PC-3 (cell line): ENCODE data around the gene UBE2D4. TPM values are rescaled to one million over a fixed set of nuclear protein-coding genes. Genes with fewer than 3 reads are reported as not detected.
"Not testable (repeated sequence)": the region's sequence is repeated elsewhere in the genome, so short reads cannot be mapped to it uniquely, and the experiment has no call there.

Source experiments
- ATAC-seq: fragments of 200-7000 bp; cut with Tn5 transposase; 2 replicates; pipeline ENCODE4 v1.9.1; 2020; ENCODE audit warnings: mild to moderate bottlenecking, moderate library complexity
- BruUV-seq: library from RNA; stranded (reverse); fragments of 400-500 nt; replicated peaks from 2 replicates; lab custom pipeline; 2021; lab: Mats Ljungman, UMichigan
- CTCF ChIA-PET: fragments of 300-600 bp; sonication (Branson Sonifier 250); formaldehyde crosslinking; loops from one replicate; lab custom pipeline; 2022; ENCODE audit warnings: antibody characterized with exemption; lab: Charles Lee
- POLR2A ChIA-PET: fragments of 300-600 bp; sonication (Branson Sonifier 250); formaldehyde crosslinking; loops from one replicate; lab custom pipeline; 2022; ENCODE audit warnings: antibody characterized with exemption; ENCODE audit not compliant: unreplicated experiment; lab: Charles Lee
- DNase-seq: peaks from one replicate; pipeline ENCODE4 v3.0.0-alpha.2; 2015
- H2AFZ ChIP-seq: fragments of 300-600 bp; sonication (generic); 2 replicates; pipeline ENCODE4 v1.6.0; 2016; ENCODE audit warnings: antibody characterized with exemption, low read length
- H3F3A ChIP-seq: fragments of 300-600 bp; sonication (generic); one replicate; pipeline ENCODE4 v1.6.0; 2017; ENCODE audit warnings: antibody characterized with exemption, low read length, control low read depth, mild to moderate bottlenecking; ENCODE audit not compliant: unreplicated experiment
- H3K27ac ChIP-seq: fragments of 300-600 bp; sonication (generic); 2 replicates; pipeline ENCODE4 v1.5.1; 2016; ENCODE audit warnings: mild to moderate bottlenecking, low read length
- H3K27me3 ChIP-seq: fragments of 300-600 bp; sonication (generic); 2 replicates; pipeline ENCODE4 v1.6.1; 2016; ENCODE audit warnings: low read length, mixed read lengths
- H3K36me3 ChIP-seq: fragments of 300-600 bp; sonication (generic); 2 replicates; pipeline ENCODE4 v1.6.1; 2016; ENCODE audit warnings: low read depth, mixed run types, low read length, mixed read lengths
- H3K4me1 ChIP-seq: fragments of 300-600 bp; sonication (generic); 2 replicates; pipeline ENCODE4 v1.5.1; 2016; ENCODE audit warnings: low read length; ENCODE audit not compliant: insufficient read depth
- H3K4me2 ChIP-seq: fragments of 300-600 bp; sonication (generic); 2 replicates; pipeline ENCODE4 v1.6.0; 2016; ENCODE audit warnings: low read length
- H3K4me3 ChIP-seq: fragments of 300-600 bp; sonication (generic); 2 replicates; pipeline ENCODE4 v1.5.1; 2016; ENCODE audit warnings: mild to moderate bottlenecking, low read length, mixed read lengths
- H3K79me2 ChIP-seq: fragments of 300-600 bp; sonication (generic); 2 replicates; pipeline ENCODE4 v1.6.1; 2017; ENCODE audit warnings: low read length, mixed read lengths
- H3K9ac ChIP-seq: fragments of 300-600 bp; sonication (generic); 2 replicates; pipeline ENCODE4 v1.6.0; 2016; ENCODE audit warnings: mild to moderate bottlenecking, low read length
- H3K9me2 ChIP-seq: fragments of 300-600 bp; sonication (generic); replicated peaks from 2 replicates; pipeline ENCODE4 v1.6.1; 2016; ENCODE audit warnings: mixed run types, low read length, mixed read lengths
- H3K9me3 ChIP-seq: fragments of 300-600 bp; sonication (generic); 2 replicates; pipeline ENCODE4 v1.6.1; 2016; ENCODE audit warnings: low read length, mixed read lengths
- H4K20me1 ChIP-seq: fragments of 300-600 bp; sonication (generic); 2 replicates; pipeline ENCODE4 v1.6.1; 2016; ENCODE audit warnings: low read length, mixed read lengths
- intact Hi-C: fragments of 100-400 bp; cut with micrococcal nuclease; formaldehyde crosslinking; loops from 2 replicates; pipeline ENCODE4 v1.9.0; 2023
- total RNA-seq: library from RNA; depleted of rRNA; stranded (reverse); fragments of >200 nt; gene quantifications from 2 replicates; pipeline ENCODE4 v1.2.3, GENCODE V29; 2014; rRNA removed

The UBE2D4 gene
- total RNA-seq, 1 experiment from 2014 or later = 11.8 TPM

- POLR2A ChIA-PET, H3K4me3 ChIP-seq, H3K27ac ChIP-seq, H3K9me2 ChIP-seq, H3K27me3 ChIP-seq, H3K4me1 ChIP-seq, intact Hi-C loops, BruUV-seq, H3K36me3 ChIP-seq, H3K79me2 ChIP-seq, DNase-seq, CTCF ChIA-PET, H3K4me2 ChIP-seq, H4K20me1 ChIP-seq, H3K9ac ChIP-seq, H3K9me3 ChIP-seq, ATAC-seq, H3F3A ChIP-seq, H2AFZ ChIP-seq: not testable (repeated sequence)
These were observed 71.3 kb downstream of the UBE2D4 start, which contains the start of gene SPDYE1 for GRCh38 chr7:43997532-43997931. Gene SPDYE1, plus strand, starts transcription at chr7:43997897. Its CDS starts 2,053 bp downstream, at chr7:43999950.

Other genes starting within 250 kb of the UBE2D4 start
- 65.8 and 82.0 TPM in 2 replicates for gene COA1, start 196.9 kb upstream of the UBE2D4 start, total RNA-seq
- 27.6 and 33.9 TPM in 2 replicates for gene BLVRA, start 167.8 kb upstream of the UBE2D4 start, total RNA-seq
- 199 and 200 TPM in 2 replicates for gene MRPS24, start 56.9 kb upstream of the UBE2D4 start, total RNA-seq
- 29.8 and 33.2 TPM in 2 replicates for gene URGCP, start 19.8 kb upstream of the UBE2D4 start, total RNA-seq
- gene SPDYE1, start 71.5 kb downstream of the UBE2D4 start, total RNA-seq = not detected in 2 replicates
- 108 and 152 TPM in 2 replicates for gene DBNL, start 118.3 kb downstream of the UBE2D4 start, total RNA-seq
- 0.35 and 0.95 TPM in 2 replicates for gene PGAM2, start 139.1 kb downstream of the UBE2D4 start, total RNA-seq
- 19.6 and 21.2 TPM in 2 replicates for gene POLM, start 156.1 kb downstream of the UBE2D4 start, total RNA-seq
- not detected in 2 replicates for gene AEBP1, start 177.9 kb downstream of the UBE2D4 start, total RNA-seq
- 224 and 225 TPM in 2 replicates for gene POLD2, start 197.1 kb downstream of the UBE2D4 start, total RNA-seq
- not detected in 2 replicates for gene MYL7, start 214.9 kb downstream of the UBE2D4 start, total RNA-seq